HG02642 (cell line): ENCODE results near the gene GUCY2F.

Source experiments
- ATAC-seq: cut with Tn5 transposase; IDR thresholded peaks from one replicate; pipeline ENCODE4 v1.9.1; 2021; ENCODE audit warnings: mild to moderate bottlenecking; ENCODE audit not compliant: unreplicated experiment, poor library complexity

Gene GUCY2F

GRCh38 chrX:109481986-109482385, at the start of gene GUCY2F:
Gene GUCY2F (minus strand): TSS chrX:109482086. CDS start chrX:109475936, 6,150 bp downstream.
- ATAC-seq: no peak

GRCh38 chrX:109519001-109519400, 37.1 kb upstream of the GUCY2F start:
- ATAC-seq: no peak

- no peak for ATAC-seq
Observed at GRCh38 chrX:109511113-109511512, 29.2 kb upstream of the GUCY2F start.

GRCh38 chrX:109508915-109509314, 27.0 kb upstream of the GUCY2F start:
- ATAC-seq: no peak

GRCh38 chrX:109501176-109501575, 19.3 kb upstream of the GUCY2F start:
- ATAC-seq: no peak

- no peak for ATAC-seq
Observed at GRCh38 chrX:109498434-109498833, 16.5 kb upstream of the GUCY2F start.

- ATAC-seq: no peak
Observed at GRCh38 chrX:109489174-109489573, 7.3 kb upstream of the GUCY2F start.

GRCh38 chrX:109487640-109488039, 5.8 kb upstream of the GUCY2F start:
- ATAC-seq: no peak

- ATAC-seq: peak; percentile 69
Observed at GRCh38 chrX:109485470-109486340, 3.8 kb upstream of the GUCY2F start.

GRCh38 chrX:109484886-109485285, 3.0 kb upstream of the GUCY2F start:
- no peak for ATAC-seq

GRCh38 chrX:109475174-109475891, 6.6 kb downstream of the GUCY2F start:
- no peak for ATAC-seq

GRCh38 chrX:109472939-109473735, 8.7 kb downstream of the GUCY2F start:
- ATAC-seq: no peak

- no peak for ATAC-seq
Observed at GRCh38 chrX:109464231-109464630, 17.7 kb downstream of the GUCY2F start.

- no peak for ATAC-seq
Observed at GRCh38 chrX:109463784-109464183, 18.1 kb downstream of the GUCY2F start.

GRCh38 chrX:109448282-109448938, 33.5 kb downstream of the GUCY2F start:
- no peak for ATAC-seq

- ATAC-seq: no peak
Observed at GRCh38 chrX:109441266-109441665, 40.6 kb downstream of the GUCY2F start.

GRCh38 chrX:109440475-109440874, 41.4 kb downstream of the GUCY2F start:
- peak; percentile 79 for ATAC-seq

GRCh38 chrX:109409181-109409580, 72.7 kb downstream of the GUCY2F start:
- ATAC-seq: no peak

- ATAC-seq: no peak
Observed at GRCh38 chrX:109403922-109404321, 78.0 kb downstream of the GUCY2F start.

- ATAC-seq: no peak
Observed at GRCh38 chrX:109399831-109400230, 82.1 kb downstream of the GUCY2F start.
